OCI-LY7 (cell line): ENCODE results near the gene CELF2. TPM values are rescaled to one million over a fixed set of nuclear protein-coding genes. Genes with fewer than 3 reads are reported as not detected.

ENCODE experiments used
- BruUV-seq: library from RNA; stranded (reverse); fragments of 400-500 nt; replicated peaks from 2 replicates; lab custom pipeline; 2021; lab: Mats Ljungman, UMichigan
- CTCF ChIA-PET: fragments of 300-600 bp; sonication (Branson Sonifier 250); formaldehyde crosslinking; loops from one replicate; lab custom pipeline; 2022; ENCODE audit warnings: antibody characterized with exemption; ENCODE audit not compliant: unreplicated experiment; lab: Charles Lee
- POLR2A ChIA-PET: fragments of 300-600 bp; sonication (Branson Sonifier 250); formaldehyde crosslinking; loops from one replicate; lab custom pipeline; 2022; ENCODE audit warnings: antibody characterized with exemption; lab: Charles Lee
- DNase-seq: peaks from one replicate; pipeline ENCODE4 v3.0.0-alpha.2; 2015; ENCODE audit warnings: low spot score
- H2AFZ ChIP-seq: fragments of 200-600 bp; sonication (generic), shearing (Covaris generic); 2 replicates; pipeline ENCODE4 v1.6.1; 2014; ENCODE audit warnings: mild to moderate bottlenecking, antibody characterized with exemption, low read length, moderate library complexity
- H3K27ac ChIP-seq: fragments of 200-600 bp; sonication (generic); 2 replicates; pipeline ENCODE4 v1.5.1; 2014; ENCODE audit warnings: mixed run types, low read depth, mild to moderate bottlenecking, moderate library complexity, low read length, inconsistent platforms; ENCODE audit not compliant: poor library complexity, severe bottlenecking
- H3K36me3 ChIP-seq: fragments of 200-600 bp; sonication (generic); 2 replicates; pipeline ENCODE4 v1.6.1; 2014; ENCODE audit warnings: mild to moderate bottlenecking, antibody characterized with exemption, low read length, moderate library complexity, mixed read lengths; ENCODE audit not compliant: insufficient read depth
- H3K4me1 ChIP-seq: fragments of 200-600 bp; sonication (generic); 2 replicates; pipeline ENCODE4 v1.5.1; 2014; ENCODE audit warnings: mild to moderate bottlenecking, low read length; ENCODE audit not compliant: insufficient read depth, poor library complexity, severe bottlenecking
- H3K4me2 ChIP-seq: fragments of 200-600 bp; sonication (generic); 2 replicates; pipeline ENCODE4 v1.6.1; 2014; ENCODE audit warnings: mild to moderate bottlenecking, low read length
- H3K4me3 ChIP-seq: fragments of 200-600 bp; sonication (generic); 2 replicates; pipeline ENCODE4 v1.5.1; 2014; ENCODE audit warnings: mild to moderate bottlenecking, low read depth, low read length; ENCODE audit not compliant: poor library complexity, severe bottlenecking
- H3K79me2 ChIP-seq: fragments of 200-600 bp; sonication (generic); 2 replicates; pipeline ENCODE4 v1.6.1; 2016; ENCODE audit warnings: low read depth, mild to moderate bottlenecking, low read length, moderate library complexity, mixed read lengths; ENCODE audit not compliant: insufficient read depth
- H3K9me2 ChIP-seq: fragments of 200-600 bp; sonication (generic); 2 replicates; pipeline ENCODE4 v1.6.1; 2016; ENCODE audit warnings: mild to moderate bottlenecking, low read length, mixed read lengths; ENCODE audit not compliant: insufficient read depth
- H3K9me3 ChIP-seq: fragments of 200-600 bp; sonication (generic); 2 replicates; pipeline ENCODE4 v1.6.1; 2014; ENCODE audit warnings: mild to moderate bottlenecking, mixed run types, low read length, mixed read lengths
- H4K20me1 ChIP-seq: fragments of 200-600 bp; sonication (generic); 2 replicates; pipeline ENCODE4 v1.6.1; 2014; ENCODE audit warnings: mild to moderate bottlenecking, antibody characterized with exemption, low read length, moderate library complexity, mixed read lengths; ENCODE audit not compliant: insufficient read depth
- EZH2phosphoT487 ChIP-seq: fragments of 200-600 bp; sonication (generic); IDR thresholded peaks from 2 replicates; pipeline ENCODE4 v1.6.1; 2018; ENCODE audit warnings: low read depth, borderline replicate concordance, mild to moderate bottlenecking, mixed run types, antibody characterized with exemption, low read length, moderate library complexity, mixed read lengths
- intact Hi-C: fragments of 100-400 bp; cut with micrococcal nuclease; formaldehyde crosslinking; loops from one replicate; pipeline ENCODE4 v1.10.0; 2022; ENCODE audit not compliant: unreplicated experiment
- total RNA-seq, 2 experiments: library from RNA; depleted of rRNA in 1 of 2; stranded (reverse); fragments of >200 nt in 1 of 2; shearing (Covaris generic) in 1 of 2; gene quantifications; 2 replicates each; pipeline ENCODE4 v1.2.3, GENCODE V29; 2014 to 2022
- TF ChIP-seq, protein P1 (sequence below): fragments of 200-600 bp; sonication (generic); conservative IDR thresholded peaks from 2 replicates; pipeline ENCODE4 v1.5.1; 2014; ENCODE audit warnings: mild to moderate bottlenecking, antibody characterized with exemption, low read length, moderate library complexity, mixed read lengths

CELF2 gene
- total RNA-seq, 2 experiments from 2014 or later: 5.4 to 19.1 TPM

DNA sequence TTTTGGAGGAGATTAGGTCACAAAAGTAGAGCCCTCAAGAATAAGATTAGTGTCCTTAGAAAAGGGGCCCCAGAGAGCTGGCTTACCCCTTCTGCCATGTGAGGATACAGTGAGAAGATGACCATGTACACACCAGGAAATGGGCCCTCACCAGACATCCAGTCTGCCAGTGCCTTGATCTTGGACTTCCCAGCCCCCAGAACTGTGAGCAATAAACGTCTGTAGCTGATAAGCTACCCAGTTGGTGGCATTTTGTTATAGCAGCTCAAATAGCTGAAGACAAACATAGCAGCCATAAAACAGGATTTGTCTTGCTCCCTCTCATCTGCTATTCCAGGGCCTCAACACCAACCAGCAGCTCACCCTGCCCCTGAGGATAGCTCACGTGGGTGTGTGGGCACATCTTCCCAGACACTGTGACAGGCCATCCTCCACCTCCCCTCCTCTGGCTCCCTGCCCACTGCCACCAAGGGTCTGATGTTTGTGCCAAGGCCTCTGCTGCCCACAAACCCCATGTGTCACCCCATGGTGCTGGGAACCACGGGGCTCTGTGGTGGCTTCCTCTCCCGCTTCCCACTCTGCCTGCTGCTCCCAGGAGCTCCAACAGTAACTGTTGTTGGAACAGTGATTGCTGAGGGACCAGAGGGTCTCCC is 341.4 kb downstream of the CELF2 start:
- Histone ChIP-seq H3K27ac (no peak overlapping the region), H4K20me1 (no peaks in the 10 kb centered on the region), H3K79me2 (no peaks in the 10 kb centered on the region), H3K36me3 (no peaks in the 10 kb centered on the region), H3K9me2 (no peaks in the 10 kb centered on the region), H3K9me3 (no peaks in the 10 kb centered on the region), H2AFZ (no peak overlapping the region), H3K4me2 (no peak overlapping the region), H3K4me3 (no peak overlapping the region), H3K4me1 (no peaks in the 10 kb centered on the region)
- TF ChIP-seq, protein P1, sequence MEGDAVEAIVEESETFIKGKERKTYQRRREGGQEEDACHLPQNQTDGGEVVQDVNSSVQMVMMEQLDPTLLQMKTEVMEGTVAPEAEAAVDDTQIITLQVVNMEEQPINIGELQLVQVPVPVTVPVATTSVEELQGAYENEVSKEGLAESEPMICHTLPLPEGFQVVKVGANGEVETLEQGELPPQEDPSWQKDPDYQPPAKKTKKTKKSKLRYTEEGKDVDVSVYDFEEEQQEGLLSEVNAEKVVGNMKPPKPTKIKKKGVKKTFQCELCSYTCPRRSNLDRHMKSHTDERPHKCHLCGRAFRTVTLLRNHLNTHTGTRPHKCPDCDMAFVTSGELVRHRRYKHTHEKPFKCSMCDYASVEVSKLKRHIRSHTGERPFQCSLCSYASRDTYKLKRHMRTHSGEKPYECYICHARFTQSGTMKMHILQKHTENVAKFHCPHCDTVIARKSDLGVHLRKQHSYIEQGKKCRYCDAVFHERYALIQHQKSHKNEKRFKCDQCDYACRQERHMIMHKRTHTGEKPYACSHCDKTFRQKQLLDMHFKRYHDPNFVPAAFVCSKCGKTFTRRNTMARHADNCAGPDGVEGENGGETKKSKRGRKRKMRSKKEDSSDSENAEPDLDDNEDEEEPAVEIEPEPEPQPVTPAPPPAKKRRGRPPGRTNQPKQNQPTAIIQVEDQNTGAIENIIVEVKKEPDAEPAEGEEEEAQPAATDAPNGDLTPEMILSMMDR: no peak
- no peak for TF ChIP-seq EZH2phosphoT487
- ChIA-PET CTCF (no interaction called here), POLR2A (no interaction called here)
- intact Hi-C loops: no loop called here
- DNase-seq: no peak
- no TSS peak for BruUV-seq

DNA sequence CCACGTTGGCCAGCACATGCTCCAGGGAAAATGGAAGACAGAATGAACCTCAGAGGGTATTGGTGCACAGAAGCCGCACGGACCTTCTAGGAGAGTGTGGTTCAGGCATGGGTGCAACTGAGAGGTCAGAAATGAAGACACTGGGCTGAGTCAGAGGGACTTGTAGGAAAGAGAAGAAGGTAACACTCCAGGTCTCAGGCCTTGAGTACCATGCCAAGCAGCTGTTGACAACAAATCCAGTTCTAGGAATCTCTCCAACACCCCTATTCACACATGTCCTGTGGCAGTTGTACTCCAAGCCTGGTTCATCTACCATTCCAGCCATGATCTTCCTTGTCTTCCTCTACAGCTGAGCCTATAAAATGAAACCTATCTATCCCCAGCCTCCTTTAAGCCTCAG is 342.2 kb downstream of the CELF2 start:
- H3K79me2 ChIP-seq: no peaks in the 10 kb centered on the region

DNA sequence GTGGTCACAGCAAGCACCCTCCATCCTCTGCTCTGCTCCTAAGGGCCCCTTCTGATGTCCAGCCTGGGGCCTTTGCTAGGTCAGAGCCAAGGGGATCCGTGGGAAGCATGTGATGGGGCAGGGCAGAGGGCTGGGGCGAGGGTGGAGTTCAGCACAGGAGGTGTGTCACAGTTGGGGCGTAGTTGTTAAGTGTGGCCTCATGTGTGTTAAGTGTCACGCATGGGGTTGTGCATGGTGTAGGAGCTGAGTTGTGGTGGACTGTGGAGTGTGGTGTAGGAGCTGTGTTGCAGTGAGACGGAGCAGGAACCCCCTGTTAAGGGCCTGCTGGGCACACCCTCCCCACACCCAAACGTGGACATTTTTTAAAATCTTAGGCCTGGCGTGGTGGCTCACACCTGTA is 345.8 kb downstream of the CELF2 start:
- Histone ChIP-seq H3K4me3 (no peak overlapping the region), H3K79me2 (no peaks in the 10 kb centered on the region), H3K9me3 (no peaks in the 10 kb centered on the region), H3K4me1 (no peaks in the 10 kb centered on the region), H3K4me2 (no peak overlapping the region), H3K27ac (no peak overlapping the region), H4K20me1 (no peaks in the 10 kb centered on the region), H3K36me3 (no peaks in the 10 kb centered on the region), H3K9me2 (no peaks in the 10 kb centered on the region), H2AFZ (no peak overlapping the region)
- ChIA-PET CTCF (no interaction called here), POLR2A (interaction anchor here (0.6 kb wide), 1 partner anchor 1275 kb away, joined by 3 read pairs; no protein-coding TSS in a partner anchor)
- BruUV-seq: no TSS peak
- intact Hi-C loops: no loop called here
- no peak for DNase-seq
- TF ChIP-seq EZH2phosphoT487: no peak
- TF ChIP-seq, protein P1: no peak

More for the DNA sequence above, 342.2 kb downstream of the CELF2 start:
- H3K9me3 ChIP-seq: no peaks in the 10 kb centered on the region
- intact Hi-C loops: no loop called here
- no peaks in the 10 kb centered on the region for H4K20me1 ChIP-seq
- ChIA-PET CTCF (no interaction called here), POLR2A (no interaction called here)
- H3K4me1 ChIP-seq: no peaks in the 10 kb centered on the region
- TF ChIP-seq EZH2phosphoT487: no peak
- TF ChIP-seq, protein P1: no peak
- no peak overlapping the region for H3K27ac ChIP-seq
- H3K9me2 ChIP-seq: no peaks in the 10 kb centered on the region
- BruUV-seq: no TSS peak
- H3K36me3 ChIP-seq: no peaks in the 10 kb centered on the region
- no peak overlapping the region for H3K4me2 ChIP-seq
- H2AFZ ChIP-seq: no peak overlapping the region
- no peak for DNase-seq
- H3K4me3 ChIP-seq: no peak overlapping the region
